Measurements from ENCODE around the gene CNTNAP2. TPM values are rescaled to one million over a fixed set of nuclear protein-coding genes. Genes with fewer than 3 reads are reported as not detected.
"Not testable (repeated sequence)": the region's sequence is repeated elsewhere in the genome, so short reads cannot be mapped to it uniquely, and the experiment has no call there.

CNTNAP2 gene
- total and polyA plus RNA-seq, 2 donors from 2014 or later = 0.06 to 0.13 TPM

- H3K4me3 ChIP-seq (ENCODE audit: low read length in 3 of 3) = no peak overlapping the region
- no peaks in the 10 kb centered on the region for H3K27me3 ChIP-seq (ENCODE audit: control insufficient read depth, insufficient read depth, low read length)
- no peaks in the 10 kb centered on the region for H3K36me3 ChIP-seq (ENCODE audit: control insufficient read depth in 2 of 3, insufficient read depth in 3 of 3, low read length in 3 of 3)
- intact Hi-C loops (cut with DNase I) = no loop called here
- H3K9me3 ChIP-seq (ENCODE audit: control insufficient read depth in 2 of 3, insufficient read depth in 1 of 3, low read length in 3 of 3) = peaks cover 0 to 3% (median 0%) of the 10 kb centered on the region in 3 donors
- no peak overlapping the region for H3K27ac ChIP-seq (ENCODE audit: low read depth in 2 of 2, low read length in 2 of 2)
- H3K4me1 ChIP-seq (ENCODE audit: control insufficient read depth in 2 of 3, insufficient read depth in 2 of 3, low read depth in 1 of 3, low read length in 3 of 3) = no peaks in the 10 kb centered on the region
- TF ChIP-seq CTCF (IDR thresholded peaks at IDR 0.05; ENCODE audit: borderline replicate concordance, extremely low read depth, insufficient read depth) = no peak
- no peak overlapping the region for H3K9ac ChIP-seq (ENCODE audit: low read length in 3 of 3)
- FAIRE-seq (no peak), DNase-seq (no peak)
Measured at GRCh38 chr7:148457310-148457921, 2340.8 kb downstream of the CNTNAP2 start.

- FAIRE-seq (no peak), DNase-seq (no peak)
- intact Hi-C loops (cut with DNase I) = no loop called here
- H3K9ac ChIP-seq (ENCODE audit: low read length in 3 of 3) = no peak overlapping the region
- TF ChIP-seq CTCF (IDR thresholded peaks at IDR 0.05; ENCODE audit: borderline replicate concordance, extremely low read depth, insufficient read depth) = no peak
- H3K36me3 ChIP-seq (ENCODE audit: control insufficient read depth in 2 of 3, insufficient read depth in 3 of 3, low read length in 3 of 3) = no peaks in the 10 kb centered on the region
- H3K9me3 ChIP-seq (ENCODE audit: control insufficient read depth in 2 of 3, insufficient read depth in 1 of 3, low read length in 3 of 3) = peaks cover 0 to 3% (median 0%) of the 10 kb centered on the region in 3 donors
- no peak overlapping the region for H3K27ac ChIP-seq (ENCODE audit: low read depth in 2 of 2, low read length in 2 of 2)
- H3K27me3 ChIP-seq (ENCODE audit: control insufficient read depth, insufficient read depth, low read length) = no peaks in the 10 kb centered on the region
- no peak overlapping the region for H3K4me3 ChIP-seq (ENCODE audit: low read length in 3 of 3)
- H3K4me1 ChIP-seq (ENCODE audit: control insufficient read depth in 2 of 3, insufficient read depth in 2 of 3, low read depth in 1 of 3, low read length in 3 of 3) = no peaks in the 10 kb centered on the region
Measured at GRCh38 chr7:148458263-148458662, 2341.7 kb downstream of the CNTNAP2 start.

- intact Hi-C loops (cut with DNase I) = no loop called here
- no peak overlapping the region for H3K4me3 ChIP-seq (ENCODE audit: low read length in 3 of 3)
- FAIRE-seq (no peak), DNase-seq (no peak)
- no peak overlapping the region for H3K9ac ChIP-seq (ENCODE audit: low read length in 3 of 3)
- H3K27ac ChIP-seq (ENCODE audit: low read depth in 2 of 2, low read length in 2 of 2) = no peak overlapping the region
- TF ChIP-seq CTCF (IDR thresholded peaks at IDR 0.05; ENCODE audit: borderline replicate concordance, extremely low read depth, insufficient read depth) = no peak
- H3K36me3 ChIP-seq (ENCODE audit: control insufficient read depth in 2 of 3, insufficient read depth in 3 of 3, low read length in 3 of 3) = no peaks in the 10 kb centered on the region
- H3K9me3 ChIP-seq (ENCODE audit: control insufficient read depth in 2 of 3, insufficient read depth in 1 of 3, low read length in 3 of 3) = peaks cover 0 to 3% (median 0%) of the 10 kb centered on the region in 3 donors
- H3K4me1 ChIP-seq (ENCODE audit: control insufficient read depth in 2 of 3, insufficient read depth in 2 of 3, low read depth in 1 of 3, low read length in 3 of 3) = no peaks in the 10 kb centered on the region
- no peaks in the 10 kb centered on the region for H3K27me3 ChIP-seq (ENCODE audit: control insufficient read depth, insufficient read depth, low read length)
Measured at GRCh38 chr7:148461392-148462179, 2345.0 kb downstream of the CNTNAP2 start.

GRCh38 chr7:148462774-148463173, 2346.2 kb downstream of the CNTNAP2 start:
- H3K4me3 ChIP-seq (ENCODE audit: low read length in 3 of 3); H3K27ac ChIP-seq (ENCODE audit: low read depth in 2 of 2, low read length in 2 of 2); H3K36me3 ChIP-seq (ENCODE audit: control insufficient read depth in 2 of 3, insufficient read depth in 3 of 3, low read length in 3 of 3); H3K9me3 ChIP-seq (ENCODE audit: control insufficient read depth in 2 of 3, insufficient read depth in 1 of 3, low read length in 3 of 3); FAIRE-seq; DNase-seq; H3K9ac ChIP-seq (ENCODE audit: low read length in 3 of 3); H3K27me3 ChIP-seq (ENCODE audit: control insufficient read depth, insufficient read depth, low read length); H3K4me1 ChIP-seq (ENCODE audit: control insufficient read depth in 2 of 3, insufficient read depth in 2 of 3, low read depth in 1 of 3, low read length in 3 of 3); intact Hi-C loops (cut with DNase I): not testable (repeated sequence)
